GM12878 (cell line): ENCODE data around the gene PLD4. TPM values are rescaled to one million over a fixed set of nuclear protein-coding genes. Genes with fewer than 3 reads are reported as not detected.

ENCODE experiments used
- ATAC-seq: fragments of 200-7000 bp; cut with Tn5 transposase; 3 replicates; pipeline ENCODE4 v1.9.1; 2020; ENCODE audit warnings: mild to moderate bottlenecking, moderate library complexity
- BruUV-seq: library from RNA; stranded (reverse); fragments of 400-500 nt; replicated peaks from 2 replicates; lab custom pipeline; 2021; lab: Mats Ljungman, UMichigan
- CTCF ChIA-PET: fragments of 300-600 bp; sonication (Branson Sonifier 250); formaldehyde crosslinking; extraction: SDS; loops from one replicate; lab custom pipeline; 2021; ENCODE audit warnings: inconsistent platforms; lab: Yijun Ruan, JAX
- POLR2A ChIA-PET: fragments of 350-600 bp; formaldehyde crosslinking; extraction: SDS; loops from one replicate; lab custom pipeline; 2021; ENCODE audit warnings: inconsistent platforms; lab: Charles Lee
- RAD21 ChIA-PET: fragments of 300-600 bp; sonication (Branson Sonifier 250); formaldehyde crosslinking; loops from one replicate; lab custom pipeline; 2023; ENCODE audit warnings: antibody characterized with exemption; ENCODE audit not compliant: unreplicated experiment; lab: Charles Lee
- SMC1A ChIA-PET: fragments of 300-600 bp; sonication (Branson Sonifier 250); formaldehyde crosslinking; loops from one replicate; lab custom pipeline; 2023; ENCODE audit not compliant: unreplicated experiment, uncharacterized antibody; lab: Charles Lee
- DNase-seq: peaks from one replicate; pipeline ENCODE4 v3.0.0-alpha.2; 2011; ENCODE audit warnings: low read depth, low spot score
- FAIRE-seq: peaks from 3 replicates; lab custom pipeline; 2011; peaks lifted over from hg19 to GRCh38; lab: Jason Lieb, UNC
- H2AFZ ChIP-seq: 2 replicates; pipeline ENCODE4 v1.6.0; 2011; ENCODE audit warnings: low read depth, low read length, control low read depth; ENCODE audit not compliant: control insufficient read depth
- H3K27ac ChIP-seq: 2 replicates; pipeline ENCODE4 v1.5.1; 2011; ENCODE audit warnings: control low read depth; ENCODE audit not compliant: control insufficient read depth, insufficient read depth
- H3K27me3 ChIP-seq, 2 experiments: replicated peaks in 1 of 2; 2 replicates each; pipeline versions ENCODE4 v1.6.0 to v1.6.1; 2011; ENCODE audit warnings: low read length in 1 of 2; ENCODE audit not compliant: control insufficient read depth in 2 of 2, insufficient read depth in 2 of 2
- H3K36me3 ChIP-seq, 2 experiments: 2 replicates each; pipeline ENCODE4 v1.5.1; 2011; ENCODE audit warnings: low read length in 1 of 2; ENCODE audit not compliant: control insufficient read depth in 2 of 2, insufficient read depth in 2 of 2
- H3K4me1 ChIP-seq: 2 replicates; pipeline ENCODE4 v1.6.1; 2011; ENCODE audit warnings: mild to moderate bottlenecking, low read length, moderate library complexity, mixed read lengths; ENCODE audit not compliant: control insufficient read depth, insufficient read depth
- H3K4me2 ChIP-seq: 2 replicates; pipeline ENCODE4 v1.6.0; 2011; ENCODE audit warnings: control low read depth; ENCODE audit not compliant: control insufficient read depth, insufficient read depth
- H3K4me3 ChIP-seq: fragments of 200-600 bp; sonication (generic); 2 replicates; pipeline ENCODE4 v1.5.1; 2016
- H3K79me2 ChIP-seq: 2 replicates; pipeline ENCODE4 v1.6.0; 2011; ENCODE audit warnings: low read length; ENCODE audit not compliant: control insufficient read depth, insufficient read depth
- H3K9ac ChIP-seq: 2 replicates; pipeline ENCODE4 v1.8.0; 2011; ENCODE audit warnings: low read length, control low read depth, mixed read lengths; ENCODE audit not compliant: control insufficient read depth, insufficient read depth
- H3K9me3 ChIP-seq: replicated peaks from 3 replicates; pipeline ENCODE4 v1.5.1; 2011; ENCODE audit warnings: mild to moderate bottlenecking, low read length; ENCODE audit not compliant: control insufficient read depth, insufficient read depth
- H4K20me1 ChIP-seq: 2 replicates; pipeline ENCODE4 v1.6.0; 2011; ENCODE audit not compliant: control insufficient read depth, insufficient read depth
- CHD1 ChIP-seq: IDR thresholded peaks from 2 replicates; pipeline ENCODE4 v1.6.1; 2012; ENCODE audit warnings: low read depth, low read length, improper control_type of control experiment
- IRF3 ChIP-seq: fragments of 450-650 bp; IDR thresholded peaks from 2 replicates; pipeline ENCODE4 v1.6.1; 2014; ENCODE audit warnings: mild to moderate bottlenecking
- JUNB ChIP-seq: IDR thresholded peaks from 2 replicates; pipeline ENCODE4 v1.6.1; 2016; ENCODE audit warnings: antibody characterized with exemption, mild to moderate bottlenecking
- KLF5 ChIP-seq: fragments of 450-650 bp; IDR thresholded peaks from 2 replicates; pipeline ENCODE4 v1.6.1; 2014; ENCODE audit warnings: mild to moderate bottlenecking; ENCODE audit not compliant: partially characterized antibody
- MEF2B ChIP-seq: fragments of 450-650 bp; IDR thresholded peaks from 2 replicates; pipeline ENCODE4 v1.6.1; 2018; ENCODE audit warnings: mild to moderate bottlenecking, moderate library complexity; ENCODE audit not compliant: partially characterized antibody, poor library complexity, severe bottlenecking
- MTA2 ChIP-seq: fragments of 450-650 bp; IDR thresholded peaks from 2 replicates; pipeline ENCODE4 v1.6.1; 2016; ENCODE audit warnings: low read depth, mild to moderate bottlenecking, moderate library complexity
- STAT3 ChIP-seq: IDR thresholded peaks from 2 replicates; pipeline ENCODE4 v1.6.1; 2011; ENCODE audit warnings: low read depth, low read length, improper control_type of control experiment
- TBL1XR1 ChIP-seq: IDR thresholded peaks from 2 replicates; pipeline ENCODE4 v1.6.1; 2012; ENCODE audit warnings: low read depth, low read length, improper control_type of control experiment
- TCF12 ChIP-seq: IDR thresholded peaks from 2 replicates; pipeline ENCODE4 v1.6.1; 2011; ENCODE audit warnings: low read depth, mild to moderate bottlenecking, low read length
- ZBED1 ChIP-seq: IDR thresholded peaks from 2 replicates; pipeline ENCODE4 v1.6.1; 2016; ENCODE audit warnings: borderline replicate concordance
- ZBTB11 ChIP-seq: fragments of 450-650 bp; formaldehyde crosslinking; IDR thresholded peaks from 2 replicates; pipeline ENCODE4 v1.5.0; 2022; ENCODE audit warnings: mild to moderate bottlenecking, missing genetic modification characterization
- WGBS: methylation state at CpG from one replicate; pipeline ENCODE4 v1.1.6; 2016; ENCODE audit warnings: low lambda C conversion rate; ENCODE audit not compliant: insufficient replicate concordance, insufficient coverage; ENCODE audit errors: missing lambda C conversion rate; 5-methylcytosine and 5-hydroxymethylcytosine counted together
- in situ Hi-C: fragments of 300-500 bp; cut with MboI; formaldehyde crosslinking; loops from 9 replicates; pipeline ENCODE4 v1.14.3; 2018; ENCODE audit warnings: mixed read lengths
- intact Hi-C: fragments of 100-400 bp; cut with micrococcal nuclease; formaldehyde crosslinking; loops from one replicate; pipeline ENCODE4 v1.14.2; 2022; ENCODE audit not compliant: unreplicated experiment
- polyA plus RNA-seq, 11 experiments: library from polyadenylated mRNA; depleted of rRNA in 4 of 11; unstranded in 6 of 11; stranded (reverse) in 5 of 11; fragments of >200 nt; fragmentation: Nextera tagmentation in 4 of 11; fragmentation: Illumina TruSeq in 1 of 11; extraction: Ambion mirVana in 4 of 11; extraction: Trizol in 1 of 11; gene quantifications; 1 replicate in 1 of 11; 2 replicates in 10 of 11; pipeline versions ENCODE4 v1.2.1 to v1.2.3, GENCODE V29; 2011 to 2016; ENCODE audit warnings: inconsistent platforms in 2 of 11, missing spikeins in 2 of 11, low read depth in 1 of 11
- total RNA-seq, 4 experiments: library from RNA; depleted of rRNA in 3 of 4; stranded (reverse); fragments of >200 nt in 3 of 4; fragmentation: Illumina TruSeq in 1 of 4; extraction: Trizol in 1 of 4; gene quantifications; 2 replicates each; pipeline versions ENCODE4 v1.2.1 to v1.2.3, GENCODE V29; 2013 to 2021

PLD4 gene
- total and polyA plus RNA-seq, 10 of the 15 experiments (the other 5 are each of a cell fraction or from before 2014, with no cell fraction given): 0.20 to 57.7 (median 9.9) TPM

GRCh38 chr14:104974146-104974541 lies 49.5 kb downstream of the PLD4 start:
- peaks cover 7 to 10% of the 10 kb centered on the region in 2 experiments for H3K27me3 ChIP-seq
- ChIA-PET RAD21 (interaction anchor here (3.8 kb wide), 1 partner anchor 71 kb away, joined by 26 read pairs; no protein-coding TSS in a partner anchor), SMC1A (interaction anchor here (0.9 to 3.4 kb wide), 4 partner anchors 64 to 78 kb away, joined by 3 to 24 read pairs (median 6); no protein-coding TSS in a partner anchor), POLR2A (no interaction called here), CTCF (interaction anchor here (1.1 to 5.0 kb wide), 4 partner anchors 62 to 102 kb away, joined by 3 to 82 read pairs (median 6); no protein-coding TSS in a partner anchor)
- no peaks in the 10 kb centered on the region for H4K20me1 ChIP-seq
- no peaks in the 10 kb centered on the region; the same call in 1 of the 2 replicates for H3K4me1 ChIP-seq
- no peaks in the 10 kb centered on the region for H3K36me3 ChIP-seq
- DNase-seq (no peak), FAIRE-seq (no peak), ATAC-seq (no peak)
- no peak overlapping the region for H3K9ac ChIP-seq
- in situ Hi-C loops (no loop called here), intact Hi-C loops (loop anchor here (10.0 kb wide), 1 partner anchor 79 kb away; no protein-coding TSS in a partner anchor)
- no peaks in the 10 kb centered on the region for H3K9me3 ChIP-seq
- H3K4me3 ChIP-seq: no peak overlapping the region
- no peak for TF ChIP-seq JUNB
- TF ChIP-seq KLF5: no peak
- no peak for TF ChIP-seq CHD1
- TF ChIP-seq STAT3: no peak
- no peak for TF ChIP-seq ZBED1
- no peak overlapping the region for H3K27ac ChIP-seq
- H3K79me2 ChIP-seq: no peaks in the 10 kb centered on the region
- no peak overlapping the region for H2AFZ ChIP-seq
- H3K4me2 ChIP-seq: no peak overlapping the region
- WGBS: 27% methylated on average over 13 of the region's 13 CpGs
- no TSS peak for BruUV-seq

- no peaks in the 10 kb centered on the region for H3K36me3 ChIP-seq
- H3K27me3 ChIP-seq: peaks cover 7 to 10% of the 10 kb centered on the region in 2 experiments
- SMC1A ChIA-PET: interaction anchor here (0.9 to 3.4 kb wide), 8 partner anchors 10 to 79 kb away, joined by 3 to 24 read pairs (median 4); no protein-coding TSS in a partner anchor
- POLR2A ChIA-PET: no interaction called here
- no peak overlapping the region for H3K9ac ChIP-seq
- no peaks in the 10 kb centered on the region; the same call in 1 of the 2 replicates for H3K4me1 ChIP-seq
- H3K4me3 ChIP-seq: no peak overlapping the region
- FAIRE-seq (no peak), DNase-seq (no peak), ATAC-seq (no peak)
- H3K4me2 ChIP-seq: no peak overlapping the region
- RAD21 ChIA-PET: interaction anchor here (0.6 to 3.8 kb wide), 5 partner anchors 40 to 112 kb away, joined by 3 to 26 read pairs (median 4); no protein-coding TSS in a partner anchor
- intact Hi-C loops: loop anchor here (10.0 kb wide), 1 partner anchor 80 kb away; no protein-coding TSS in a partner anchor
- BruUV-seq: no TSS peak
- no peaks in the 10 kb centered on the region for H3K9me3 ChIP-seq
- no peak overlapping the region for H3K27ac ChIP-seq
- H3K79me2 ChIP-seq: no peaks in the 10 kb centered on the region
- WGBS: 35% methylated on average over 14 of the region's 14 CpGs
- no peak overlapping the region for H2AFZ ChIP-seq
- no peaks in the 10 kb centered on the region for H4K20me1 ChIP-seq
- CTCF ChIA-PET: interaction anchor here (0.6 to 5.0 kb wide), 15 partner anchors 9 to 181 kb away, joined by 3 to 82 read pairs (median 5); partner anchors contain the start of genes CLBA1 and PLD4
- in situ Hi-C loops: no loop called here
- TF ChIP-seq MTA2 (no peak), ZBTB11 (CRISPR knock-in tag) (no peak), TBL1XR1 (no peak), TCF12 (no peak), MEF2B (no peak), IRF3 (no peak), STAT3 (no peak)
These were observed 50.1 kb downstream of the PLD4 start for GRCh38 chr14:104974665-104975390.
